ENCODE measurements around the gene GPATCH8. TPM values are rescaled to one million over a fixed set of nuclear protein-coding genes. Genes with fewer than 3 reads are reported as not detected.

GPATCH8 gene
- total and polyA plus RNA-seq, 9 of the 15 experiments (the other 6 are each of a cell fraction or from before 2014, with no cell fraction given) = 10.6 to 29.6 (median 13.2) TPM

- TF ChIP-seq CBX3 (IDR thresholded peaks at IDR 0.05; ENCODE audit: borderline replicate concordance in 1 of 2, low read length in 2 of 2) = 0 out of 3 replicates have a peak, but pooled peaks of 1 of the 2 experiments have one; percentile 20
- peak; percentile 75 for TF ChIP-seq RBM25 (IDR thresholded peaks at IDR 0.05; ENCODE audit: low read depth, low read length, severe bottlenecking)
- no peak for TF ChIP-seq GATA2 (CRISPR knock-in tag; IDR thresholded peaks at IDR 0.05)
- TF ChIP-seq XRCC5 (IDR thresholded peaks at IDR 0.05; ENCODE audit: low read depth, low read length) = no peak
- TF ChIP-seq MYBL2 (IDR thresholded peaks at IDR 0.05; ENCODE audit: low read depth) = no peak
- no peak for TF ChIP-seq MYBL2 (CRISPR knock-in tag; IDR thresholded peaks at IDR 0.05; ENCODE audit: borderline replicate concordance)
- TF ChIP-seq KDM1A (IDR thresholded peaks at IDR 0.05) = peak; percentile 28 to 65; a peak in 2 of 4 replicates
- TF ChIP-seq HOXB6 (CRISPR knock-in tag; IDR thresholded peaks at IDR 0.05; ENCODE audit: borderline replicate concordance) = no peak
- no peak for TF ChIP-seq ZFP30 (CRISPR knock-in tag; IDR thresholded peaks at IDR 0.05; ENCODE audit: borderline replicate concordance)
- no peak for TF ChIP-seq SREBF2 (CRISPR knock-in tag; IDR thresholded peaks at IDR 0.05)
- TF ChIP-seq PATZ1 (CRISPR knock-in tag; IDR thresholded peaks at IDR 0.05; ENCODE audit: borderline replicate concordance) = no peak
Measured at GRCh38 chr17:44527102-44527501, 23.9 kb upstream of the GPATCH8 start (continued).

All from K562 (cell line).